HL-60 (cell line): ENCODE measurements around the gene PDE4A.

Experiments used
- CTCF ChIP-seq: IDR thresholded peaks from one replicate; pipeline ENCODE4 v1.5.1; 2011; ENCODE audit warnings: low read length, control low read depth, inconsistent platforms; ENCODE audit not compliant: insufficient read depth
- GABPA ChIP-seq: IDR thresholded peaks from 2 replicates; pipeline ENCODE4 v1.6.1; 2012; ENCODE audit warnings: low read depth
- POLR2AphosphoS5 ChIP-seq: IDR thresholded peaks from 2 replicates; pipeline ENCODE4 v1.6.1; 2012; ENCODE audit warnings: low read depth
- REST ChIP-seq: IDR thresholded peaks from 2 replicates; pipeline ENCODE4 v1.6.1; 2012; ENCODE audit warnings: low read depth; ENCODE audit not compliant: insufficient replicate concordance
- SPI1 ChIP-seq: IDR thresholded peaks from 2 replicates; pipeline ENCODE4 v1.6.1; 2012; ENCODE audit warnings: low read depth, mild to moderate bottlenecking, borderline replicate concordance

GRCh38 chr19:10471909-10472308 is 51.6 kb downstream of the PDE4A start:
- no peak for TF ChIP-seq CTCF
- no peak for TF ChIP-seq REST
- no peak for TF ChIP-seq POLR2AphosphoS5
- TF ChIP-seq GABPA: no peak
- no peak for TF ChIP-seq SPI1
